Endothelial cell (in vitro differentiated cells): ENCODE measurements around the gene USP21. TPM values are rescaled to one million over a fixed set of nuclear protein-coding genes. Genes with fewer than 3 reads are reported as not detected.

Experiments
- DNase-seq: peaks from one replicate; pipeline ENCODE4 v3.0.0; 2021; ENCODE audit warnings: low spot score
- H3K27ac Mint-ChIP-seq: one replicate; pipeline ENCODE4 v1.8.0; 2021; ENCODE audit warnings: mixed read lengths, inconsistent platforms; ENCODE audit not compliant: unreplicated experiment
- H3K27me3 Mint-ChIP-seq: one replicate; pipeline ENCODE4 v1.8.0; 2021; ENCODE audit warnings: mild to moderate bottlenecking, moderate library complexity, mixed read lengths, inconsistent platforms; ENCODE audit not compliant: unreplicated experiment
- H3K36me3 Mint-ChIP-seq: one replicate; pipeline ENCODE4 v1.8.0; 2021; ENCODE audit warnings: mild to moderate bottlenecking, low read depth, mixed read lengths, inconsistent platforms; ENCODE audit not compliant: unreplicated experiment
- H3K4me1 Mint-ChIP-seq: one replicate; pipeline ENCODE4 v1.8.0; 2021; ENCODE audit warnings: mild to moderate bottlenecking, mixed read lengths, inconsistent platforms; ENCODE audit not compliant: unreplicated experiment
- H3K4me3 Mint-ChIP-seq: one replicate; pipeline ENCODE4 v1.8.0; 2021; ENCODE audit warnings: mild to moderate bottlenecking, mixed read lengths, inconsistent platforms; ENCODE audit not compliant: unreplicated experiment
- H3K9me3 Mint-ChIP-seq: one replicate; pipeline ENCODE4 v1.8.0; 2021; ENCODE audit warnings: mixed read lengths, inconsistent platforms; ENCODE audit not compliant: unreplicated experiment
- CTCF ChIP-seq: fragments of 200-600 bp; sonication (generic); IDR thresholded peaks from one replicate; pipeline ENCODE4 v1.5.0; 2021; ENCODE audit warnings: antibody characterized with exemption; ENCODE audit not compliant: unreplicated experiment
- total RNA-seq: library from RNA; stranded (reverse); fragmentation: NEBNext Ultra II Directional; extraction: Animal tissue kit (Norgen Biotek cat#: 25700); gene quantifications from one replicate; pipeline ENCODE4 v1.2.1, GENCODE V29; 2021; ENCODE audit not compliant: unreplicated experiment

USP21 gene
- total RNA-seq, 1 donor from 2014 or later: 22.2 TPM

DNA sequence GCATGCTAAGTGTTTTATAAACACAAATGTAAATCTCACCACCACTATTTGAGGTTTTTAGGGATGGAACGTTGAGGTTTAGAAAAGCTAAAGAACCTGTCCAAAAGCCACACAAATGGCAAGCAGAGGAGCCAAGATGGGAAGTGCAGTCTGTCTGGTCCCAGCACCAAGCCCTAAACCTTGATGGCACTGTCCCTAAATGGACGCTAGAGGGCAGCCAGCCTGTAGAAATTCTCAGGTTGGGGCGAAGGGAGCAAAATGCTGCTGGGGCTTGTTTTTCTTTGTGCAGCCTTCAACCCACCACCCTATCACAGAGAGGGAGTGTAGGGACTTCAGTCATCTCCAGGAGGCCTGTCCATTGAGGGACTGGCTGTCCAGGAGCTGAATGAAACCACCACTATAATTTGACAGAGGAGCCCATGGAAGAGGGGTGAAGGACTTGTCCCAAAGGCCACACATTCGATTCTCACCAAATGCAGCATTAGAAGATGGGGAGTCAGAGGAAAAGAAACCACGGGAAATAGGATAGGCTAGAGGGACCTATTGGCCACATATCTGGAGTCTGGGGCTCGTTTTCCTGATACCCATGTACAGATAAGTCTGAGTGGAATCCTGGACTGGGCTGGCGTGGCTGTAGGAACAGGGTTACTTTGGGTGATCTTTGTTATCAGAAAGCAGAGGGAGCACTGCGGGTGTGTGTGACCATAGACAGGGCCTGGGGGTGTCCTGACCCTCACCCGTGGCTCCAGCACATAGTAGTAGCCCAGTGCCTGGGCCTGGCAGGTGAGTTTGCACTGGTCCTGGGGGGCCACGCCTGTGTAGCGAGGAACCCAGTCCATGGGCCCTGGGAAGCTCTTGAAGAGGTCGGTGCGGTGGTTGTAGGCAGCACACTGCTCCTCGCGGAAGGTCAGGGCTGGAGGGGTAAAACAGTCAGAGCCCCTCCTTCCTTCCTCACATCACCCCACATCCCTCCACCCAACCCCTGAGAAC is 33.5 kb downstream of the USP21 start:
- peaks cover 69% of the 10 kb centered on the region for H3K4me1 Mint-ChIP-seq
- H3K27ac Mint-ChIP-seq: peak overlapping the region; percentile 13
- peaks cover 25% of the 10 kb centered on the region for H3K36me3 Mint-ChIP-seq
- H3K9me3 Mint-ChIP-seq: no peaks in the 10 kb centered on the region
- TF ChIP-seq CTCF: peak; percentile 79
- peaks cover 9% of the 10 kb centered on the region for H3K27me3 Mint-ChIP-seq
- peak overlapping the region; percentile 70 for H3K4me3 Mint-ChIP-seq
- peak; percentile 61 for DNase-seq

DNA sequence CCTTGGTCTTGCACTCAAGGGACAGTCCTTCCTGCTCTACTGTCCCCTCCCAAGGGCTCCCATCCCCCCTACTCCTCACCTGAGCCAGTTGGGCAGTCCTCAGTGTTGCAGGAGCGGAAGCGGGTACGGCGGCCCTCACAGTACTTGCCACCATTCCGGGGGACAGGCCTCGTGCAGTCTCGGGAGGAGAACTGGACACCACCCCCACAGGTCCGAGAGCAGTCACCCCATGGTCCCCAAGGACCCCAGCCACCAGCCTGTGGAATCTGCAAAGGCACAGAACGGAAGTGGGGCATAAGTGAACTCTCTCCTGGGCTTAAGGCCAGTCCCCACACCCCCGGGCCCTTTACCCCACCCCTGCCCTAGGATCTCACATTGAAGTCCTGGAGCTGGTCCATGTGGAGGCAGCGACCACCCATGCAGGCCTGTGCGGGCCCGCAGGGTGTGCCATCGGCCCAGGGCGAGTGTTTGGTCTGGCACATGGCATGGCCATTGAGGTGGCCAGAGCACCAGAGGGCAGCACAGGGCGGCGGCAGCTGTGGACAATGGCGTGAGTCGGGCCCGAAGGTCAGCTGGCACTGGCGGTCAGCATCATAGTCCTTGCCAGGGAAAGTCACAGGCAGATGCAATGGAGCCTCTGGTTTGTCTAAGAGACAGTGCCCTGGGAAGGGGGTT is 34.4 kb downstream of the USP21 start:
- no peak for TF ChIP-seq CTCF
- peaks cover 71% of the 10 kb centered on the region for H3K4me1 Mint-ChIP-seq
- no peak overlapping the region for H3K4me3 Mint-ChIP-seq
- peak overlapping the region; percentile 13 for H3K27ac Mint-ChIP-seq
- DNase-seq: no peak
- peaks cover 25% of the 10 kb centered on the region for H3K36me3 Mint-ChIP-seq
- H3K27me3 Mint-ChIP-seq: peaks cover 9% of the 10 kb centered on the region
- no peaks in the 10 kb centered on the region for H3K9me3 Mint-ChIP-seq

DNA sequence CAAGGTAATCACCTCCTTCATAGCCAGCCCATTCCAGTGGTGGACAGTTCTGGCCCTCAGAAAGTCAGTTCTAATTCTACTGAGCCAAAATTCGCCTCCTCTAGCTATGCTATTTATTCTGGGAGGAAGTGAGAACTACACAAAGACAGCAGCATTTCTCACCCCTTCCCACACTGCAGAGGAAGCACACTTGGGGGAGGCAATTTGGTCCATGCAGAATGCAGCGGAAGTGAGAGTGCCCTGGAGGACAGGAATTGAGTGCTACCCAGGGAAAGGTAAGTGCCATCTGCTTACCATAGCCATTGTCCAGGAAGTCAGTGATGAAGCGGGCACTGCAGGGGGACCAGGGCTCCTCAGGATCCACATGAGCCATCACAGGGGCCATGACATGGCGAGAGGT is 35.9 kb downstream of the USP21 start:
- Mint-ChIP-seq H3K27me3 (peaks cover 12% of the 10 kb centered on the region), H3K27ac (peak overlapping the region; percentile 36), H3K36me3 (peaks cover 25% of the 10 kb centered on the region), H3K9me3 (no peaks in the 10 kb centered on the region), H3K4me3 (peak overlapping the region; percentile 78), H3K4me1 (peaks cover 77% of the 10 kb centered on the region)
- no peak for TF ChIP-seq CTCF
- no peak for DNase-seq

DNA sequence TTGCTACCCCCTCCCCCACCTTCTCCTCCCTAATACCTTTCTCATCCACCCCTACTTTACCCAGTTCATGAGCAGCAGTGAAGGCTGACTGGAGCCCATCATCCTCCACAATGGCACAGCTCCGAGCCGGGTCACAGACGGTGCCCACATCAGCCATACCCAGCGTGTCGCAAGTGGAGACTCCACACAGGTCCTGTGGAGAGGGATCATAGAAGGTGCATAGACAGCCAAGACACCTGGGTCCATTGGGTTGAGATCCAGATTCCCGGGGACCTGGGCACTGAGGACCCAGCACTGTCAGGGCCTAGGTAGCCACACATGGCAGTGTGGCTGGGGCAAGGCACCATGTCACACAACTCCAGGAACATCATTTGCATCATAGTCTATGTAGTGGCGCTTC is 36.8 kb downstream of the USP21 start:
- H3K9me3 Mint-ChIP-seq: no peaks in the 10 kb centered on the region
- peaks cover 25% of the 10 kb centered on the region for H3K36me3 Mint-ChIP-seq
- H3K27ac Mint-ChIP-seq: peak overlapping the region; percentile 24
- H3K4me1 Mint-ChIP-seq: peaks cover 83% of the 10 kb centered on the region
- no peak for TF ChIP-seq CTCF
- DNase-seq: no peak
- H3K27me3 Mint-ChIP-seq: peaks cover 12% of the 10 kb centered on the region
- H3K4me3 Mint-ChIP-seq: peak overlapping the region; percentile 85
